Measurements from ENCODE around the gene NFKBIB.

- TF ChIP-seq CTCF (IDR thresholded peaks at IDR 0.05; ENCODE audit: poor library complexity) (peak; percentile 34), EZH2 (IDR thresholded peaks at IDR 0.05; ENCODE audit: borderline replicate concordance) (no peak), EZH2phosphoT487 (IDR thresholded peaks at IDR 0.05; ENCODE audit: low read depth, severe bottlenecking, unreplicated experiment) (no peak)
Measured at GRCh38 chr19:38932425-38933179, 32.8 kb downstream of the NFKBIB start.

All from hepatocyte (in vitro differentiated cells).